NCI-H526 treated with DMSO at 0.1 percent for 48 hours (cell line): Measurements from ENCODE around the gene GLIPR2.

Experiments used
- DNase-seq: peaks from one replicate; lab custom pipeline; 2025; lab: John Stamatoyannopoulos, UW

The GLIPR2 gene

DNA sequence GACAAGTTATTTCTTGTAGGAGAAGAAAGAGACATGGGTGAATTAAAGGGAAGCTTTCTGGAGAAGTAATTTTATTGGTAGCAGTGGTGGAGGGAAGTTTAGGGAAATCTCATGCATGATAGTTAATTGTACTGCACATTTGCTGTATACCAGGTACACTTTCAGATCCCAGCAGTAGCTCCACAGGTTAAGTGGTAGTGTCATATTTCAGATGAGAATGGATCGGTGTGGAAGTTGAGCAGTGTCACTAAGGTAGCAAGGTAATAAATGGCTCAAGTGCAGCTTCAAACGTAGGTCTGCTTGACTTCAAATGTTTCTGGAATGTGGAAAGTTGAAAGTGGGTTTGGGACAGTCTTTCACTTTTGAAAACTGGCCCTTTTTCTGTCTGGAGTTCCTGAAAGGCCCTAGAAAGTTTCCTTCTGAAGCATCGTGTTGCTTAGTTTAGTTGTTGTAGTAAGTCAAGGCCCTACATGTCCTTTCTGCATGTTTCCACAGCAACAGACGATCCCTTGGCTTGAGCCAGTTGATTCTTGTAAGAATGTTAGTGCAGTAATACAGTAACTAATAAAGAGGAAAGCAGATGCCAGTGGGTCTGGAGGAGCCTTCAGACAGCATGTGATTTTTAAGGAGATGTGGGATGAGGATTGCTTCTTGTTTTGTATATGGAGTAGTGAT lies 57.9 kb downstream of the GLIPR2 start:
- DNase-seq, result no peak

DNA sequence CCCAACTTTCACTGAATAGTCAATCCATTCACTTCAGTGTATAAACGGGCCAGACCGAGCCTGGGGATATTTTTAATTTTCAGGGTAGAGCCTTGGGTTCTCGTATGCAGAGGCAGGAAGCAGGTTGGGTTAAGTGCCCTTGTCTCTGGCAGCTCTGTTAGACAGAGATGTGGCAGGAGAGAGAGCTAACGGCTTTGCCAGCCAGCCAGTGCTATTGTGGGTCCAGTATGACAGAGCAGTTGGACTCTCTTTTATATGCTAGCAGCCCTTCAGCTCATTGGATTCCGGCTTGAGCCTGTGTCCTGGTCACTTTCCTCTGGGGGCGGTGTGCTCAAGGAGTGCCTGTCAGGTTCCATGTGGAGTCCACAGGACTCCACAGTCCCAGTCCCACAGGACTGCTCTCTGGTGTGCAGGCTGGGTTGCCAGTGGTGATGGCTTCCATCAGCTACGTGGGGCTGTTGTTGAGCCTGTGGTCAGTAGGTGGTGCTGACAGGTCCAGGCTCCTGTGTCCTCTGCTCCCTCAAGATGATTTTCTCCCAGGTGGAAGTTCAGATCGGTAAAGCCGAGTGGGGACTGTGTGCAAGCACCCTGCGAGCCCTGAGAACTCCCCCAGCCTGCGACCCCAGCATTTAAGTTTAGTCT lies 68.5 kb downstream of the GLIPR2 start:
- no peak for DNase-seq

DNA sequence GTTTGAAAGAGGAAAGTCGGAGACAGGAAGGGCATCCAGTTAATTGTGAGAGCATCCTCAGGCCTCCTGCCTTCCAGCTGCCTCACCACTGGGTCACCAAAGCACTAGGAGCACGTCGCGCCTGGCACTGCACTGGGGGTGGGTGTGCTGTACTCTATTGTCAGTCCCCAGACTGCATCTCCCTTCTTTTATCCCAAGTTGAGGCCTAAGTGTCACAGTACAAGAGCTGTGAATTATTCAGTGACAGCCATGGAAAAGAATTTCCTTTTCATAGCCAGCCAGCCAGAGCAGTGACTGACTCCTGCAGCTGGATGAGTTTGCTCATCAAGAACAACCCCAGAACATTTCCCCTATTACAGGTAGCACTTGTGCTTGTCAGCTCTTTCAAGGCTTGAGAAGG lies 70.5 kb downstream of the GLIPR2 start:
- no peak for DNase-seq

DNA sequence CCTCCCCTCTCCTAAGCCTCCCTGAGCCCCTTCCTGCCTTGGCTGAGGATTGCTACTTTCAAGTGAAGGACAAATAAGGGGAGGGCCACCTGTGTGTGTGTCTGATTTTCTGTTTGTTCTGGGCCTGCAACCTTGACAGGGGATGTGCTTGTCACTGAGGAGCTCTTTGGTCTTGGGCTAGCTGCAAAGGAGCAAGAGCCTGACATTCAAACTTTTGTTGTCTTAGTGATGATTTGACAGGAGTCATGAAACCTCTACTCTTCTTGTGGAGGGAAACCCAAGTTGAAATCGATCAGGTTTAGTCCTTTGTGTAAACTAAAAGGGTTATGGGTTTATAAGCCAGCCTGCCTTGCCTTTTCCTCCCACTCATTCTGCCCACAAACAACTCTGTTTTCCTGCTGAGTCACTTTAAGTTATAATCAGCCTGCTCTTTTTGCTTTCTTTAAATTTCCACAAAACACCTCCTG lies 71.0 kb downstream of the GLIPR2 start:
- no peak for DNase-seq

DNA sequence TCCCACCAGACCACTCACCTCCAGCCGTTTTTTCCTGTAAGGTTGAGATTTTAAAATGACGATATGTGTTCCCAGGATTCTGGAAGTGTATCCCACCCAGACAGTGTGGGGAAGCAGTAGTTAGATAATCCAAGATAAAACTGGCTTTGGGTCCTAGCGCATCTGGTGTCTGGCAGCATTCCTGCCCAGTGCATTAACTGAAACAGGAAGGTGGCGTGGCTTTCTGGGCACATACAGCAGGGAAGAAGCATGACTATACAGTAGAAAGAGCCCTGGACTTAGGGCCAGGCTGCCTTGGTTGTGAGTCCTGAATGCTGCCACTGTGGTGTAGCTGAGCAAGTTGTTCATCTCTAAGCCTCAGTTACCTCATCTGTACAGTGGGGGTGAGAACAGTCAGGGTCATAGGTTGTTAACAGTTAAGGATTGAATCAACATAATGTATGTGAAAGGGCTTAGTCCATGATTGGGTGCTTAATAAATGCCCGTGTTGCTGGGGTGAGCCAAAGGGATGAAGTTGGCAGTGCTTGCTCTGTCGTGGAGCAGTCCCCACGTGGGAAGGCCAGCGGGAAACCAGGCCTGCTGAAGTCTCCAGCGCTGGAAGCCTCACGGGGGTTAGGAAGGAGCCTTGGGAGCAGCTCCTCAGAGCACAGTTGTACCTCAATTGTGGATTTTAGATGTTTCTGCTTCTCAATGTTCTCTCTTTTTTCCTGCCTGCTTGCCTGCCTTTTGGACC lies 72.2 kb downstream of the GLIPR2 start:
- DNase-seq, result no peak

DNA sequence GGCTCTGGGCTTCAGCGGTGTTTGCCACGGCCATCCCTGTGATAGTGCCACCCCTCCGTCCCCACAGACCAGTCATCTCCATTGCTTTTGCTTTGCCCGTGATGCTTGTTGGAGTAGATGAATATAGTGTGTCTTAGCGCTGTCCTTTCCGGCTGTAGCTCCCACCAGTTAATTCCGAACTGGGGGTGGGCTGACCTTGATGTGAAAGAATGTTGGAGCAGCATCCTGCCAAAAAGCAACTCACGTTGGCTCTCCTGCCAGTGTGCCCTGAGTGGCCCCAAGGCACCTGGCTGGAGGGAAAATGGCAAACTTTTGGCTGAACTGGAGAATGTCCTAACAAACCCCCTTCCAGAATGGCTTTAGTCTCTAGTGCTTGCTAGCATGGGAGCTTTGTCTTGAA lies 74.2 kb downstream of the GLIPR2 start:
- DNase-seq, result no peak

DNA sequence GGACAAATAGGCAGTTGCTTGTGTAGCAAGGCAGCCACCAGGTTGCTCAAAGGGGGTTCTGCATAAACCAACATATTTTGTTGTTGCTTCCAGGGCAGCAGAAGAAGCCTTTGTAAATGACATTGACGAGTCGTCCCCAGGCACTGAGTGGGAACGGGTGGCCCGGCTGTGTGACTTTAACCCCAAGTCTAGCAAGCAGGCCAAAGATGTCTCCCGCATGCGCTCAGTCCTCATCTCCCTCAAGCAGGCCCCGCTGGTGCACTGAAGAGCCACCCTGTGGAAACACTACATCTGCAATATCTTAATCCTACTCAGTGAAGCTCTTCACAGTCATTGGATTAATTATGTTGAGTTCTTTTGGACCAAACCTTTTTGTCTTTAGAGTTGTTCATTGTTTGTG lies 75.0 kb downstream of the GLIPR2 start:
- no peak for DNase-seq

DNA sequence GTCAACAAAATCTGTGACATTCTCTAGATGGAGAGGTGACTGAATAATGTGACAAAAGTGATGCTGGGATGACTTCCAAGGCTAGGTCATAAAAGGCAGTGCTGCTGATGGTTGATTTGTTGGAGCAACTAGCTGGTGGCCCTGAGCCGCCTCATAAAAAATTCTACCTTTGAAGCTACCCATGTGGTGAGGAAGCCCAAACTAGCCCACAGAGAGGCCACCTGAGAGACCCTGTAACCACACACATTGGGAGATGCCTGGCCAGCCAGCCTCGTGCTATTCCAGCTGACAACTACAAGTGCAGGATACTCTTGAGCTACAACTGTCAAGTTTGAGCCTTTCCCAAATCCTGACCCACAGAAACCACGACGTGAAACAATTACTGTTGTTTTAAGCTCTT lies 76.9 kb downstream of the GLIPR2 start:
- no peak for DNase-seq
